Hippocampal formation (tissue), 2 donors: Measurements from ENCODE around the gene ALOX5AP.

ENCODE experiments used
- DNase-seq, 2 donors: peaks; one replicate each; lab custom pipeline; 2025; lab: John Stamatoyannopoulos, UW

Gene ALOX5AP

DNA sequence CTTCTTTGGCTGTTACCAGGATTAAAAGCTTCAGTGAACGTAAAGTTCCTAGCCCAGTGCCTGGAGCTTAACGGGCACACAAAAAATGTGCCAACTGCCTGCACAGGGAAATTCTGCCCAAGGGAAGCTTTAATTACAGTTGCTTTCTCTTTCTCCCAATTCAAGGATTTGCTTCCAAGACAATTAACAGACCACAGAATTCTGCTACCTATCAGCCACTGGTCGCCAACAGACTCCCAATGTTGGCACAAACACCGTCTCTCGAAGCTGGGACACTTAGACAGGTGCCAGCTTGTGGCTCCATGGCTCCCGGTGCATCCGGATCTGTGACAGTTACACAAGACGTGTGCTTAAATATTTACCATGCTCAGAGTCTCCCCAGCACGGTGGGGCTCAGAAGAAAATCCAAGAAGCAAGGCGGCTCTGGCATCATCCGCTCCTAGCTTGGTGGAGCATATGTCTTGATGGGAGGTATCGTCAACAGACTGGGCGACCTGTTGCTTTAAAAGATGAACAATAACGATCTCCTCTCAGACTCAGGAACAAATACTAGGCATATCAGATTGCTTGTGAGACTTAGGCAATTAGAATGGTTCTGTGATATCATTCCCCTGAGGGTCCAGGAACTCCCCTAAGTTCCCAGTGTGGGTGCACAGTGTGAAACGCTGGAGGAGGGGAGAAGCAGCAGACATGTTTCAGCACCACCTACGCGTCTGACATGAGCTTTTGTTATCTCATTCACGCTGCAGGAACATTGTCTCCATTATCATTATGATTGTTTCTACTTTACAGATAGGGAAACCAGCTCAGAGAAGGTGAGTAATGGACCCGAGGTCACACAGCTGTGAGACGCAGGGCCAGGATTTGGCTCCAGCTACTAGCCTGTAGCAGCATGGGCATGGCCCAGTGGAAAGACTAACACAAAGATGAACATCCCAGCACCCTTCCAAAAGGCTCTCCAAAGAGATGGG is 61.6 kb downstream of the ALOX5AP start:
- DNase-seq, result no peak

DNA sequence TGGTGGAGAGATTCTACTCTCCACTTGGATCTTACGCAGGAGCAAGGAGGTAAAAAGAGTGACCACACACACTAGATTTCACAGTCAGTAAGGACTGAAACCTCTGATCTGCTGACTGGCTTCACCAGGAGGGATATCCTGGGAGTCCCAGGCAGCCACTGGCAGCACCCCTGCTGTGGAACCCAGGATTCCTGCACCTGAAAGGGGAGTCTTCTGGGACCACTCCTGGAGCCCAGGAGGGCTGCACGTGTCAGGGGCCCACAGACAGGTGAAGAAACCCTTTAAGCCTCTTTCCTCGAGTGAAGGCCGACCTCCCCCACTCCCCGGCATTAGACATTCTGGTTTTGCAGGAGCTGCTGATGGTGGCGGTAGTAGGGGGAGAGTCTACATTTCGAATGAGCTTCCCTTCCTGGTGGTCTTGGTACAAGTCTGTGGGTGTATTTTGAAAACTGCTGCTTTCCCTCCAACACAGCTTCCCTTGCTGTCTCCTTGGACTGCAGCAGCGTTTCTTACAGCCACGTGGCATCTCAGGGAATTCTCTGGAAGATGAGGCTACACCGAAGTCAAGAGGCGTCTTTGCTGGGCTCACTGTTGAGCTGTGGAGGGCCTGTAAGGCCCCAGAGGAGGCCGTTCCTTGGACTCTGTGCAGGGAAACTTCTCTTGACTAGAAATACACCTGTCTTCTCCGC is 62.6 kb downstream of the ALOX5AP start:
- DNase-seq, result no peak

DNA sequence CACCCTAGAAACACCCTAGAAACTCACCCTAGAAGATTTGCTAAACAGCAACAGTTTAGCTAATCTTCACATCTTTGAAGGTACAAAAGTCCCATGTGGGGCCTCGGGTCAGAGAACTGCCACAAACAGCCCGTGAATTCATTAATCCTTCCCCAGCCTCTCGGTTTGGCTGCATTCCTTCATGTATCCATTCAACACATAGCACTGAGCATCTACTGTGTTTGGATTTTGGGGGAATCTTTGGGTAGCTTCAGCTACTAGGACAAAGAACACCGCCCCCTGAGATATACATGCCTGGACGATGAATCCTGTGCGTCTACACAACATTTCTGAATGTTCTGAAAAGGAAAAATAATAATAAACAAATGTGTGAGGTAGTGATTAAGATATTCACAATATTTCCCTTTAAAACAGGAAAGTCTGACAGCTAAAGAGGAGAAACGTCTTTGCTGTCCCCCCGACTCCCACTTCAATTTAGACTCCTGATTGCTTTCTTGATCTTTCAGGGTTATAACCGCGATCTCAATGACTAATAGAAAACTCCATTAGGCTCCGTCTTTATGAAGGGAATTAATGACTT is 63.5 kb downstream of the ALOX5AP start:
- DNase-seq, result no peak

DNA sequence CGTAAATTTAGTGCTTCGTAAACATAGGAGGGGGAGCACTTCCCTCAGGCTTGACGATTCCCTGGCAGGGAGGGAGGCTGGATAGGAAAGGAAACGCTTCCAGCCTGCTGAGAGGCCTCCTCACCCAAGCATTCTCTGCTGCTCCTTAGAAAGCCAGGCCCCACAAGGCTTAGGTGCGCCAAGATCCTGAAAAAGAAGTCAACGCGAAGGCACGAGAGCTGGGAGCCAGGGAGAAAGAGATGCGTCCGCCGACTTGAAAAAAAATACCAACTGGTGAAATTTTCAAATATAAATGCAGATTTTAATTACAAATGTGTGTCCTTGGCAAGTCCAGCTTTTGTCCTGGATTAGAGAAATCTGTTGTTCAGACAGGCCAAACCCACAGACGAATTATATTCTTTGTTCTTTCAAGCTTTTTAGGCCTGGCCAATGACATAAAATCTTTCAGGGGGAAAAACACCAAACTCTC is 64.0 kb downstream of the ALOX5AP start:
- DNase-seq, result no peak

DNA sequence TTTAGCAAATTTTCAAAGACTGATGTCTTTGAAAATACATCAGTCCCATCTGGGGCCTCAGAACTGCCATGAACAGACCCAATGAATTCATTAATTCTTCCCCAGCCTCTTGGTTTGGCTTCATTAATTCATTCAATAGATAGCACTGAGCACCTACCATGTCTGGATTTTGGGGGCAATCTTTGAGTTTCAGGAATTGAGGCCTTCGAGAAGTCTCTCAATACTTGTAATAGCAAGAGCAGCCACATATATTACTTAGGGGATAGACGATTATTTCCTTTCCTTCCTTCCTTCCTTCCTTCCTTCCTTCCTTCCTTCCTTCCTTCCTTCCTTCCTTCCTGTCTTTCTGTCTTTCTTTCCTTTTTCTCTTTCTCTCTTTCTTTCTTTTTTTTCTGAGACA is 64.8 kb downstream of the ALOX5AP start:
- no peak for DNase-seq

DNA sequence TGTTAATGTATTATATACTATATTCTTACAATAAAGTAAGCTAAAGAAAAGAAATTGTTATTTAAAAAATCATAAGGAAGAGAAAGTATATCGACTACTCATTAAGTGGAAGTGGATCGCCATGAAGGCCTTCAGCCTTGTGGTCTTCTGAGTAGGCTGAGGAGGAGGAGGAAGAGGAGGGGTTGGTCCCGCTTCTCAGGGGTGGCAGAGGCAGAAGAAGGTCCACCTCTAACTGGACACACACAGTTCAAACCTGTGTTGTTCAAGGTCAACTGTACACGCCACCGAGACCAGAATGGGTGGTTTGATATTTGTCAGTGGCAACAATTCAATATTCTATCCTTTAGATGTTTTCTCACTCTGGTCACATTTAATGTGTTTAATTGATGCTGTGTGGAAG is 67.2 kb downstream of the ALOX5AP start:
- no peak for DNase-seq

DNA sequence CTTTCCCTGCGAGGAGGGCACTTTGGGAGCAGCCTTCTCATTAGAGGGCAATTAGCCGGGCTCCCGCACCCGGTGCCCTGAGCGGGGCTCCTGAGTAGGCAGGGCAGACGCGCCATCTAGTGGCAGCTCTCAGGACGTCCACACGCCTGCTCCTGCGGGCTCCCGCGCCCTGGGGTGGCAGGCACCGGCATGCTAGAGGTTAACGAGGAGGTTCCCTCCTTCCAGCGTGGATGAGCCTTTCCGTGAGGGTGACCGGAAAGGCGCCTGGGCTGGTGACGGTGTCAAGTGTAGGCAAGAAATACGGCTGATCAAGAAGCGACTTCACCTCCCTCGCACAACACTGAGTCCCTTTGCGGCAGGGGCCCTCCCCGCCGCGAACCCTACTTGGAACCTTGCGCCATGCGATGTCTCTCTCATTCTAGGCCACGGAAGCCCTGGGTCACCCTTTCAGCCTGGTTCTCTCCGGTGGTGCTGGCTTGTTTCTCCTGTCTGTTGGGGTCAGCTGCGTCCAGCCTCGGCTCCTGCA is 67.7 kb downstream of the ALOX5AP start:
- DNase-seq, result peak; percentile 63 to 72

DNA sequence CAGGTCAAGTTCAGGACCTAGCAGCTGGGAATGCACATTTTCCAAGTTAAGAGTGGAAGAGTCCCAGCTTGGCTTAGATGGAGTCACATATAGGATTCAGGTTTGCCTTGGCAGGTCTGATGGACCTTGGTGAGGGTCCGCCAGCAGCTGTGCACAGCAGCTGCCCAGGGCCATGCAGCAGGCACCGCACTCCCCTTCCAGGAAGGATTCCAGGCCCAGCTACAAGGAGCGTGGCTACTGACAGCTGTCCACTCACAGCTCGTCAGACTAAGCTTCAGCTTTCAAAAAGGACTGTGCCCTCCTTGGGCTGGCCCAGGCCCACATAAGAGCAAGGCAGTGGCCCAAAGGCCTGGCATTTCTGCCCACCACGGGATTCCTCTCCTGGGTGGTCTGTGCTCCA is 68.4 kb downstream of the ALOX5AP start:
- no peak for DNase-seq

DNA sequence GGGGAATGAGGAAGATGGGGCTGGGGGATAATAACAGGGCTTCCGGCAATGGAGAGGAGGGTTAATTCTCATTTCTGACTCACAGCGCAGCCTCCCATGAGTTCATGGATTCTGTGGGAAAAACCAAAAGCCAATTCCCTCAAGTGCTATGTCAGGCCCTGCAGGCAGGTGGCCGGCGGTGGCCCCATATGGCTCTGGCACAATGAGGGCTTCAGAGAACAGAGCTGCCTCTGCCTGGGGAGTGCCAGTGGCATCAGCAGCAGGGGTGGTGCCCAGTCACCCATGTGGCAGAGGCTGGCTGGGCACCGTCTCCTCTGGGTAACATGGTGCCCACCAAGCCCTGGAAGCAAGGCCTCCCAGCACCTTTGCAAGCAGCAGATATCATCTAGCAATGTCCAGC is 69.1 kb downstream of the ALOX5AP start:
- no peak for DNase-seq

DNA sequence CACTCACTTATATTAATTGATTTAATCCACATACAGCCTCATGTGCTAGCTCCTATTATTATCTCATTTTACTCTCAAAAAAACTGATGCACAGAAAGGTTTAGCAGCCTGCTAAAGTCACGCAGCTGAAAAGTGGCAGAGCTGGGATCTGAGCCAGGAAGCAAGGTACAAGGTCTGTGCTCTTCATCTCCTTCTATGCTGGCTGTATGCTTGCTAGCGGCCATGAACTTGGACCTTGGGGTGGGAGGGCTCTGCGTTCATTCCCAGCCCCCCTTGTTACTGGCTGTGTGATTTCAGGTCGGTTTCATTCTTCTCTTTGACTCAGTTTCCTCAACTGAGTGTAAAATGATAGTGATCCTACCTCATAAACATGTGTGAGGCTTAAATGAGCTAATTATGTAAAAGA is 69.8 kb downstream of the ALOX5AP start:
- DNase-seq, result no peak

DNA sequence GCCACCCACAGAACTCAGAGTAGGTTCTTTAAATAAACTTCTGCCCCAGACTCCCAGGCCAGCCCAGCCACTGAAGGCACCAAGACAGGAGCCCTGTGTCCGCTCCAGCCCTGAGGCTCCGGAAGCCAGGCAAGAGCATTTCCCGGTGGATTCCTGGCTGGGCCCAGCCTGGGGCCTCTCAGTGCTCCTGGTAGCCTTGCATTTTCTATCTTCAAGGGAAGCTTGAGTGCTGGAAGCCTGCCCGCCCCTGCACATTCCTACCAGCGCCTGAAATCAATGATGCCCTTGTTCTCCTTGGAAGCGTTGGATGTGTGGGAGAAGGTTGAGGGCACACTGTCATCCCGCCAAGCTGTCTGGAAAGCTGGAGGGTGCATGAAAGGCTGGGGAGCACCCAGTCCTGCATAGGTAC is 70.3 kb downstream of the ALOX5AP start:
- DNase-seq, result peak; percentile 12 to 24

DNA sequence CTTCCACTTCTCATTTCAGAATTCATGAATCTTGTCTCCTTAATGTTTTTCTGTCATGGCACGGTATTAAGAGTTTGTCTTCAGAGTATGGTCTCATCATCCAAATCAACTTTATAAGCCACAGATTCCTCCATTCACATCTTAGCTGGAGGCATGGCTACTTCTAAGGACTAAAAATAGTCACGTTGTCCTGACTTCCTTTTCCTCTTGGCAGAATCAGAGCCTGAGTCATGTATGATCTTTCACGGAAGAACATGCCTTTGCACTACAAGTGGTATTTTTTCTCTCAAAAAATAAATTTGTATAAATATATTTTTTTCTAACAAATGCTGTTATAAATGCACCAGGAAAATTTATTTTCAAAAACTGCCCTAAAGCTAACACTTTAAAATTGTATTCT is 71.4 kb downstream of the ALOX5AP start:
- no peak for DNase-seq

DNA sequence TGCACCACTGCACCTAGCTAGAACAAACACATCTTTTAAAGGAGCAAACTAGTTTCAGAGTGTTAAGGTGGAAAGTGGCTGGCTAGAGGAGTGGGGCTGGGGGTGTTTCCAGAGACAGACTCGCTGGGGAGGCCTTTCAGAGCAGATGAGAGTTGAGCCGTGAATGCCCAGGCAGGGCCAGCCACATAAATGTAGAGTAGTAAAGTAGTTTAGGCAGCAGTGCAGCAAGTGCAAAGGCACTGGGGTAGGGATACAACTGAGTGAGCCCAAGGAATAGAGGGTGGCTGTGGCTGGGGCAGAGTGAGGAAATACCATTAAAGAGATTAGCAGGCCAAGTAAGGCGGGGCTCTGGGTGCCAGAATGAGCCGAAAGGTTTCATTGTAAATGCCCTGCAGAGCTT is 72.0 kb downstream of the ALOX5AP start:
- no peak for DNase-seq

DNA sequence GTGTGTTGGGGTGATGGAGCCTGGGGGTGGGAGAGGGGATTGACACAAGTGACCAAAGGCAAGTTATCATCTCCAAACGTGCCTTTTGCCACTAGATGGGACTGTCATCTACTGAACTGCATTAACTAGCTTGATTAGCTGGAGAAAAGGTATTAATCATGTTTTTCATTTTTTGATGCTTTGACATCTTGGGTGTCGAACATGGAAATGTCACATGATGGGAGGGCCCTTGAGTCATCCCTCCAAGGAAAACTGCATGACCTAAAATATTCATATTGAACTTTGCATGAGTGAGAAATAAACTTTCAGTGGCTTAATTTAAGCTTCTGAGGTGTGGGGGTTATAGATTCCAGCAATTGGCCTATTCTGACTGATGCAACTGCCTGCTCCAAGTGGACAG is 73.3 kb downstream of the ALOX5AP start:
- no peak for DNase-seq

DNA sequence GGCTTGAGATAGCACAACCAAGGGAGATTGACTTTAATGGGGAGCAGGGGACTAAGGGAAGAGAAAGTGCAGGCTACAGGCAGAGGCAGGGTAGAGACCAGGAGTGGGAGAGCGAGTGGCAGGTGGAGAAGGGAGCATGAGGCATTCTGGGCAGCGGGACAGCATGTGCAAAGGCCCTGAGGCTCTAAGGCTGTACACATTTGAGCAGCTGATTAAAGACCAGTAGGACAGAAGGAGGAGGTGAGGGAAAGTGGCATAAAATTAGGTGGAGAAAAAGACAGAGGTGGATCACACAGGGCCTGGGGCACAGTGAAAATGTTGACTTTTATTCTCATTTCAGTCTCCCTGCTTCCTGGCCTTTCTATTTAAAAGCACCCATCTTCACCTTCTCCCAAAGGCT is 74.4 kb downstream of the ALOX5AP start:
- DNase-seq, result no peak

DNA sequence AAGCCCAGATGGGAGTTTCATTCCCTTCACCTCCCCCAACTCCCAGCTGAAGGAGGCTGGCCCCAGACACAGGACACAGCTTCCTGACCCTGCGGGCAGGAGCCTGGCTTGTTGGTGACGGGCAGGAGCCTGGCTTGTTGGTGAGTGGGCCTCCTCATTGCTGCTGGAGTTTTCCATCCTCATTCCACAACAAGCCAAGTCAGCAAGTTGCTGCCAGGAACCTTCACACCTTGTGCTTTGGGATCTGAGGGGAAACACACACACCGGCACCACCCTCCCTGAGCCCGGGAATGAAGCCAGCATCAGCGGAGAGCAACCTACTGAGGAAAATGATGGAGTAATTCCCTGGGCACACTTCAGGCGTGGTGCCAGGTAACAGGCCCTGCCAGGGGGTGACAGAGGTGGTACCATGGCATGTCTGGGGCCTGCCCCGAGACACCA is 74.9 kb downstream of the ALOX5AP start:
- no peak for DNase-seq

DNA sequence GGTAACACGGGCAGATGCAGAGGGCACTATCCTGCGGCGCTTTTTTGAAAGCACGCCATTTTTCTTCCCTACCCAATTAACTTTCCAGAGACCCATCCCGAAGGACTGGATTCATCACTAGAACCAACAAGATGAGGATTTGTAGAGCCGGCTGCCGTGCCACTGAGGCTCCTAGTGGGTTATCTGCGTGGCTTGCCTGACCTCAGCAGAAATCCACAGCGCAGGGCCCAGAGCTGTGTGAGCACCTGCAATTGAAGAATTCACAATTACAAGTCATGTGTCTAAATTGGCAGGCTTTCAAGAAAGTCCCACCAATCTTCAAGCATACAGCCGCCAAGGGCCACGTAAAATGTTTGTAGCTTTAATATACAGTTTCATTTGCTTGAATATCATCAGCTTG is 75.5 kb downstream of the ALOX5AP start:
- DNase-seq, result no peak
